CD4-positive, alpha-beta T cell treated with Interleukin-4 for 4 hours (primary cell): ENCODE data around the gene ROBO2.

Experiments used
- DNase-seq: peaks from one replicate; pipeline ENCODE4 v3.0.0-alpha.2; 2020

The ROBO2 gene

GRCh38 chr3:77125966-77126365, 86.1 kb downstream of the ROBO2 start:
- no peak for DNase-seq

DNA sequence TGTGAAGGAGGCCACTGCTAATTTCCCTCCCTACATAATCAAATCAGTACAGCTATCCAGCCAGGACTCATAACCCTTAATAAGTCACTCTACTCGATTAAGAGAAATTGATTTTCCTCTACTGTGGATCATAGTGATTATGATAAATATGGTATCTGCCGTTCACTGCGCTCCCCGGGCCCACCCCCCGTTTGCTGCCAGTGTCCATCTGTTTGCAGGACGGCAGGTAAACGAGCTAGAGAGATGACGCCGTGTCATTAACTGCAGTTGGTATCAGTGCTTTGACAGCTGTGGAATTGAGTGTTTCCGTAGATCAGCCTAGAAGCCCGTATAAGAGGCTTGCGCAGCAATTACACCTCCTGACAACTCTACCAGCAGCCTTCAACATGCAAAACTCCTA, 94.9 kb downstream of the ROBO2 start:
- DNase-seq: no peak

GRCh38 chr3:77137559-77137958, 97.7 kb downstream of the ROBO2 start:
- DNase-seq: no peak

DNA sequence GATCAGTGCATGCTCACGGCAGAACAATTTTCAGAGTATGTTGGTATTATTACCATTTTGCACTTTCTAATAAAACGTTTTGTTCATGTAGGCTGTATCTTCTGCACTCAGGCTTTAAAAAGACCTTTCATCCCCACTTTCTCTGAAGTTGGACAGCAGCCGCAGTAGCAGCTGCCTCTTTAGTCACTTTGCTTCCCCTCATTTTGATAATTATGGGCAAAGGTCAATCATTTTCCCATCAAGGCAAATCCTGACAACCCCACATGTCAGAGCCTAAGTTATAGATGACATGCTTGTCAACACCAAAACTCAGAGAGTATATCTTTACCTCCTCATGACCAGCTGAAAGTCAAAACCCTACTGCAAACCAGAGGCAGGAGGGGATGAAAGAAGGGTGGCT, 99.7 kb downstream of the ROBO2 start:
- DNase-seq: no peak

DNA sequence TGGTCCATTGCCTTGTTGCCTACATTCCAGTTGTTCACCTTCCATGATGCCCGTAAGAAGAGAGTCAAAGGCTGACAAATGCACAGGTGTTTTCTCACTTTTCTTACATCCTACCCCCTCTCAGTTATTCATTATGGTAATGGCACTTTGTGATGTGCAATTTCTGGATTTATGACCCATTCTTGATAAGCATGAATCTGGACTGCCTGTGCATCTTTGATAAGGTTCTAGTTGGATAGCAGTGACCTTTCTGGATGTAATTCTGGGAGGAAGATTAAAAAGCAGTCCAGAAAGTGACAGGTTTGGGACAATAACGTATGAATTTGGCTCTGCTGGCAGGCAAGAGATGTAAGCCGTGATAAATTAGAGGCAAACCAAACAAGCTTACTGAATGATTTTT, 101.5 kb downstream of the ROBO2 start:
- no peak for DNase-seq

GRCh38 chr3:77142578-77142977, 102.7 kb downstream of the ROBO2 start:
- DNase-seq: no peak

GRCh38 chr3:77146004-77146403, 106.1 kb downstream of the ROBO2 start:
- no peak for DNase-seq

DNA sequence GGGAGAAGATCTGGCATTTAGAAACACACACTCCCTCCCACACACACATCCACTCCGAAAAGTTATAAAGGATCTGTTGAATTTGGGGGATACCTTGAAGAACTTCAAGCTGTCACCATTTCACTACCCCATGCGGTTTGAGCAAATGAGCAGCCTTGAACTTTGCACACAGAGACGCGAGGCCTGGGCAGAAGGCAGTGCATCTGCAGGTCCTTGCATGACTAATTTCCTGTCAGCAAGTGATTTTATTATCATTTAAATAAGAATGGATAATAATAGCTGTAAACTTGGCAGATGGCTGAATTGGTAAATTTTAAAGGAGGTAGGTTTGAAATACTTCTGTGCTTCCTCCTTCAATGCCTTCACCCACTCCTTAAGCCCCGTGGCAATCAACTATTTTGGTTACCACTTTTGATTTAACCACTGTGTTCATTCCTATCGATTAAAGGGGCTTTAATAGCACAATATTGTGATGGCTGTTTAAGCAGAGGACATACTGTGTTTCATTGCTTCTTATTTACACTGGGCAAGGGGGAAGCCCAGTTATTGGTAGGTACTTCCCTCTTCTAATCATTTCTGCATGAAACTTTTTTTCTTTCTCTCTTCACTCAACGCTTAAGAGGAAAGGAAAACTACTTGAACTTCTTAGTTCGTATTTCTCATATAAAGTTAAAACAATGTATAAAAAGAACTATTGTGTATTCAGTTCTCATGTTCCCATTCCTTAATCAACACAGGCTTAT, 108.1 kb downstream of the ROBO2 start:
- DNase-seq: no peak

GRCh38 chr3:77149382-77149781, 109.5 kb downstream of the ROBO2 start:
- DNase-seq: no peak

DNA sequence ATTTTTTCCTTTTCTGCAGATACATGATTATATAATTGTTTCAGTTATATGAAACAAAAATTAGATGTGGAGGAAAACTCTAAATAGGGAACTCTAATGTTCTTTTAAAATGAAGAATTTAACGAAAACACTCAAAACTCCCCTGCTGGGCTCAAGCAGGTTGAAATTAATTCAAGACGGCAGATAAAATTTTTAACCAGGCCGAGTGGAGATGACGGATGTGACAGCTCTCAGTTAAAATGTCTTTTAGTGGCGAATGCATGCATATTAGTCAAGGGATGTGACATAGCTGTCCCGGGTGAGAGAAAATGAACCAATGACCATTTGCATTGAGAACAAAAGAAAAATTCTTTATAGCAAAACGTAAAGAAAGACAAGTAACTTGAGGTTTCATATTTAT, 110.1 kb downstream of the ROBO2 start:
- no peak for DNase-seq

DNA sequence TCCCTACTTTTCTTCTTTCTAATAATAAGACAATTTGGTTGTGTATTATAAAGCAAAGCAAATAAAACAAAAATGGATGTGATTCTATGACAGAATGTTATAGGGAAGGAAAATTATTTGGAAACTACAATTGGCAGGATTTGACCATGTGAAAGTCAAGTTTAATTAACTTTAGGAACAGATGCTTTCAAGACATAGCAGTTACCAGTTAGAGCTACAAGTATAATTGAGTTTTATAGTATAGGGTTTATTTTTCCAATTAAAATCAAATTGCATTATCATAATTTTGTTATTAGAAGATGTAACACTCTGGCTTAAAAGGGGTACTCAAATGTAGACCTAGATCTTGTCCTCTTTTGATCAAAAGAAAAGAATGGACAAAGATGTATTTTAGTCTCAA, 110.9 kb downstream of the ROBO2 start:
- no peak for DNase-seq

DNA sequence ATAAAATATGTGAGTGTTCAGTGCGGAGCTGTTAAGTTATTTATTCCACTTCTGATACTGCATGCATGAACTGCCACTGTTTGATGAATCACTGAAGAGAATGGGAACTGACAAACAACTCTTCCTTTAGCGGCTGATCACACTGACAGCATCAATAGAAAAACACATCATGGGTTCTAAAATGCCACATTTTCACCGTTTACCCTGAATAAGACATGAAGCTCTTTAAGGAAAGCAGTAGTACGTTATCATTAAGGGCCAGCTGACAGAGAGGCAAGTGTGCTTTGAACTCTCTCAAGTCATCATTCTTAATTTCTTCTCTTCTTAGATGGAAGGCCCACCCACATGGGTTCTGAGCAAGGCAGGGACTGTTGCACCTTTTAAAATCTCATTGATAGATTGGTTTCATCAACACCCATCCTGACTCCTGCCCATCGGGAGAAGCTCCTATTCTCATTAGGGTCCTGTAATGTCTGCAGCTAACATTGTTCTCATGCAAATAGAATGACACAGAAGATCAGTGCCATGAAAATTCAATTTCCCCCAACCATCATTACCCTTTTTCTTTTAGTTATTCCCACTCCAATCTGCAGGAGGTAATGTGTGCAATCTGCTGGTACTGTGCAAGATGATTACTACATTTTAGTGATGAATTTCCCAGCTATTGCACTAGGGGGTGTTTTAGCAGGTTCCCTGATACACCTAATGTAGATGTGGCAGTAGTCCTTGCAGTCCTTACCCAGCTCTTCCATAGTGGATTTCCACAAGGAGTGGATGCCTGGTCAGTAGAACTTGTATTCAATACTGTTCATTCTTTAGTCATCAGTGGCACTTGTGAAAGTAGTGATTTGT, 119.1 kb downstream of the ROBO2 start:
- no peak for DNase-seq

- DNase-seq: no peak
These were observed 121.1 kb downstream of the ROBO2 start for GRCh38 chr3:77160931-77161497.

DNA sequence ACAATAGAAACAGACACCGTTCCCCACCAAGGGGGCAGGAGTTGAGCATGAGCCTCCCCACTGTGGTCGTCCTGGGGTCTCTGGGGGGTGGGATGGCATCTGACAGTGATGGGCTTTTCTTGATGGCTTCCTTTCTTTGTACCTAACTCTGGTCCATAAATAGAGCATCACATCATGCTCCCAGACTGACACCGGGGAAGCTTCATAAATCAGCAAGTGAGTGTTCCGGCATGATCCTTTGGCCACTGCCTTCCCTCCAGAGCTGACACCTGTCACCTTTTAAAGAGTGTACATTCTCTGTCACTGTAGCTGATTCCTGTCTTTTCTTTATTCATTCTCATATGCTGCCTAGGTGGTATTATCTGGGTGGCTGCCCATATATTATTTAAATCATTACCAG, 129.9 kb downstream of the ROBO2 start:
- no peak for DNase-seq

DNA sequence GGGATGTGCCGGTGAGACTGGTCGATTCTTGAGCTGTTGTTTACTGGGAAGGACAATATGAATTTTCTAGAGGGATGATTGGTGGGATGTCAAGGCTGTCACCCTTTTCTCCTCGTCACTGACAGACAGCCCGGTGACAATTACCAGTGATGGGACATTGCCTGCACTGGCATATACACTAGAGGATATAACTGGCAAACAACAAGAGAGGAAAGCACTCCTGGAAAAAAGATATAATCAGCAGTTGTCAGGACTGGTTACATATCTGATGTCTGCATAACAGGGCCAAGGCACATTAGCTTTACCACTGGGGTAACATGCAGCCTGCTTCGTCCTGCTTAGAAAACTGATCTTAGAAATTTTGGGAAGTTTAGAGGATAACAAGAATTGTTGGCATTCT, 131.1 kb downstream of the ROBO2 start:
- DNase-seq: no peak

DNA sequence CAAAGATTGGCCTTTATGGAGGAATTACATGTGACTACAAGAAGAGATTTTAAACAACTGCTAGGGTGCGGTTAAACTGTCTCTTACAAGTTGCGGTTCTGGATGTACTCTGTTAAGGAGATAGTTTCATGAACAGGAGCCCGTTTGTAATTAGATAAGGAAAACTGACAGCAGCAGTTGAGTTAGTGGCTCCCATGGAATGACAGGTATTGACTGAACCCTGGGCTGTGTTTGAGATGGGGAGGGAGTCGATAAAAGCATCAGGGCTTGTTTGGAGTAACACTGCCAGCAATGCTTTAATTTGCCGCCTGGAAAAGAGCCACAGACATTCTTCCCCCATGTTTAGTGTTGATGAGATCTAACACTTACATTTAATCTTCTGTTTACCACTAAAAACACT, 139.9 kb downstream of the ROBO2 start:
- no peak for DNase-seq

DNA sequence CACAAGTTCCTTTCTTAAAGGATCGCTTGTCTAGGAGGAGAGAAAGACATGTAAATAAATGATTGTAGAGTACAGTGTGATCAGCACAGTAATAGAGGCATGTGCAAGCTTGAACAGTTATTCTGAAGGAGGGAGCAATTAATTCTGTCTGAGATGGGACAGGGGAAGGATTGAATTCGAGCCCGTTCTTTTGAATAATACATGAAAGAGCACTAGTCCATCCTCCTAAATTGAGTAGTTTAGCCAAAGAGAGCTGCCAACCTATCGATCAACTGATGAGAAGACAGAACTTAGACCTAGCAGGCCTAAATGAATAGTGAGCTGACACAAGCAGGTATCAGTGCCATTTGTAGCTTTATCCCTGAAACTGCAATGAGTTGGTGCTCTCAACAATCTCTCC, 142.4 kb downstream of the ROBO2 start:
- no peak for DNase-seq

GRCh38 chr3:77186319-77186718, 146.4 kb downstream of the ROBO2 start:
- no peak for DNase-seq

DNA sequence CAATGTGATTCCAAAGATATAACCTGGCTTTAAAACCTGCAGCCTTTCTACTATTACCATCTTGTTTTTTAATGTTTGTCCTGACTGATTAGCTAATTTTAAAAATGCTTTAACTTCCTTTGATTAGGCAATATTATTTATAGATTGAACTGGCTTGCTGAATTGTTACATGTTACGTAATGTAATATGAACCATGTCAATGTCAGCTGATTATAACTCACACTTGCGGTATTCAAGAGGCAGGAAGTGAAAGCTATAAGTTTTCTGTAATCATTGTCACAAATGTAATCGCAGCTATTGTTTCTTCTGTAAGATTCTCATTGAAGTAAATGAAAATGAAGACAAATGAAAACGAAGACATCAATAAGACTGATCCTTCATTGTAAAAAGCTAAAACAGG, 146.8 kb downstream of the ROBO2 start:
- no peak for DNase-seq

GRCh38 chr3:77188210-77188609, 148.3 kb downstream of the ROBO2 start:
- no peak for DNase-seq

DNA sequence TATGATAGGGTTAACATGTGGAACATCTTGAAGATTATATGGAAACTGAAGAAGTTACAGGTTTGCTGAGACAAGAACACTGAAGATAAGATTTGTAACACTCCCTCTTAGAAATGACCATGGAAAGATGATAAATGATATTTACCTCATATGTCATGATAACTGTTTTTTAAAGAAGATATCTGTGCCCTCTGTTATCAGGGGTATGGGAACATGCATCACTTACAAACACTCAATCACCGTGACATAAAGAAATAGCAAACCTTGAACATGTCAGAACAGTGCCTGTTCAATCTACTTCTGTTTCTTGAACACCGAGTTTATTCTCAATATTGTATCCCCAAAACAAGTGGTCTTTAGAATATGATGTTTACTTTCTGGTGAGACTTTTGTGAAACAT, 149.4 kb downstream of the ROBO2 start:
- DNase-seq: no peak

DNA sequence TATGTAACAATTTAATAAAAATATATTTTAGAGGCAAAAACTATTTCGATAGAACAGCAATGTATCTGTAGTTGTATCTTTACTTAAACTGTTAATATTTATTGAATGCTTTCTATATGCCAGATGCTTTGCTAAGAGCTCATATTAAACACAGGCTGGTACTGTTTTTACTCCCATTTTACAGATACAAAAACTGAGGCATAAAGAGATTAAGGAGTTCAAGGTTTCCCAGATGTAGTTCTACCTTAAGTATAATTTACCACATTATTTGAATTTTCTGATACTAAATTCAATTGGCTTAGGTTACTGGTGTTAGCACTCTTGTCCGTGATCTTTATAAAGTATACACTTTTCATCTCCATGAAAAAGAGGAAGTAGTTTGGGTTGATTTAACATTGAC, 149.8 kb downstream of the ROBO2 start:
- no peak for DNase-seq

DNA sequence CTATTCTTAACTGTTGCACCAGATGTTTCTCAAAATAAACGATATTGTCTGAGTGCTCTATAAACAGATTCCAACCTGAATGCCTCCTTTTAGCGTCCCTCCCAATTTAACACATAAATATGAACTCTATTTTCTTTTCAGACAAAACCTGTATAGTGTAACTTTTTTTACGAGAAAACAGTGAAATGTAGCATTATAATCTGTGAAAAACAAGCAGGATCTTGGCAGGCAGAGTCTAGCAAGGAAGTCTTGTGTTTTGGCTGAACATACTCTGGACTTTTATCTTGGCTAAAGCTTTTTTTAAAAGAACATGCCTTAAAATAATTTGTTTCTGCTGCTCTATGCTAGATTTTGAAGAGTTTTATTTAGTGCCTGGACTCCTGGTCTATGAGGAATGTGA, 150.5 kb downstream of the ROBO2 start:
- no peak for DNase-seq

DNA sequence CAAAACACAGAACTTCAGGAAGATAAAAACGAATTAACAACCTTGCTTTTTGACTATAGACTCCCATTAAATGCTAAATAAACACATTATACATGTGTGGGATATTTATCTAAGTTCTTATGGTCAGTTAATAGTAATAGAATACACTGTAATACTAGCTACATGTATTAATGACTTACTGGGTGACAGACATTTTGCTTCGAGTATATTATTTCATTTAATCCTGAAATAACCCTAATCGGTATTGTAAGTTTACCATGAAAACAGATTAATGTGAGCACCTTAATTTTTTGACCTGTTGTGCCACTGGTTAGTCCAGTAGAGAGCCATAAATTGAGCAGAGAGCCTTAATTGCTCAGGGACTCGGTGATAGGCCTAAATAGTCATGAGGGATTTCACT, 151.1 kb downstream of the ROBO2 start:
- no peak for DNase-seq
